ENCODE data around the gene IQGAP2.
A peak's percentile ranks its signal among the peaks of the same experiment; 100 is the strongest.
"Not testable (repeated sequence)": the region's sequence is repeated elsewhere in the genome, so short reads cannot be mapped to it uniquely, and the experiment has no call there.

The IQGAP2 gene

GRCh38 chr5:76544268-76544926 is 141.3 kb downstream of the IQGAP2 start:
- DNase-seq = peak; percentile 56

DNA sequence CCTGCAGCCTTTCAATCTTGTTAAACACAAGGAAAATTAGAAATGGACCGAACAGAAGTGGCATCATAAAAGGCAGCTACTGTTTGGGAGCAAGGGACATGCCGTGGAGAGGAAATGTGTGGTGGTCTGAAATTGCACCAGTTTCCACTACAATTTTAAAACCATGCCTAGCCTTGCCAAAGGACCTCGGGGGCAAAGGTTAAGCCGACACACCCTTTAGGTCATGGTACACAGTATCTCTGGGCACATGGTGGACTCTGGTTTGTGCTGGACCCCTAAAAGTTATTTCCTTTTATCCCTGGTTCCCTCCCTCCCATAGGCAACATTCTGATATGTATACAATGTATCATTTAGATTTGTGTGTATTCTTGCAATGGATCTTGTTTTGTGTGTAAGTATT is 142.1 kb downstream of the IQGAP2 start:
- DNase-seq = no peak

DNA sequence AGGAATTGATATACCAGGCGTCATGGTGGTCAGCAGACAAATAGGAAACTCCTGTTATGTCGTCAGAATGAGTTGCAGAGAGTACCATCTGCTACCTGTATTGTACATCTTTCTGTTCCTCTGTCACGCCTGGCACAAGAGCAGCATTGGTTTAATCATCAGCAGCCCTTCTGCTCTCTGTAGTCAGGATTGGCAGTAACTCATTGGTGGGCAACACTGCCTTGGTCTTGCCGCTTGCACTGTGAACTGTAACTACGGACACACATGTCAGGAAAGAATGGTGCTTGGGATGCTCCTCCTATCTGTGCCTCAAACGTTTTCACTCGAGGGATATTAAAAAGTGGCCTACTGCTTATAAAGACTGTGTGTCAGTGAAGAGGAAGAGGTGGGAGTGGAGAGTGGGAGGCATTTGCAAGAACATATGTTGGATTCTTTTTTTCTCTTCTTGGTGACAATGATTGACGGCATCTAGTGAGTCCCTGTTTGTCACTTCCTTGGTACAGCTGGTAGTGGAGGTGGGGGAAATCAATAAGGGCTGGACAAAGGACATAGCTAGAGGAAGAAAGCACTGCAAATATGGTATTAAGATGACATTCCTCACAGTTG is 143.5 kb downstream of the IQGAP2 start:
- no peak for DNase-seq

DNA sequence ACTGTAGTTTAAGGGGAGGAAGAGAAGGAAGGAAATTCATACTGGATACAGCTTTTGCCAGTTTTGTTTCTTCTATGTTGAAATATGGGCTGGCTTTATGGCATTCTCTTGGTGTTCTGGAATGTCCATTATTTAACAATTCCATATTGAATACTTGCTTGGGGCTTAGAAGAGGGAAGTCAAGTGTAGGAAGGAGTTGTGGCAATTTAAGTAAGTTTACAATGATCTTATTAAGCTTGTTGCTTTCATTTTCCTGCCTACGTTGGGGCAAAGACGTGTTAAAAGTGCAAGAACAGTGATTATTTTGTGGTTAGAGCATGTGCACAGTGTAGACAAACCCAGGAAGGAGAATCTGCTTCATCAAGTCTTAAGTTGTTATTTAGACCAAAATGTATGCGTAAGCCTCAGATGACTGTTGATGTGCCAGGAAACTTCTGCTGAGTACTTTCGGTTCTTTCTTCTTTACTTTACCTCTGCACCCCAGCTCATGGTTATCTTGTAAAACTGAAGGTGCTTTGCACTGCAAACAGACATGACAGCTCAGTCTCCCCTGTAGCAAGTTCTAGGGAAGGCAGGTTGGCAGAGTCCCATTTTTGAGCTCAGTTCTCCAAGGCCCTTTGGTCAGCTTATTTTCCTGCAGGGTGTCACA is 144.3 kb downstream of the IQGAP2 start:
- peak; percentile 76 for DNase-seq

GRCh38 chr5:76547891-76548524 is 144.9 kb downstream of the IQGAP2 start:
- no peak for DNase-seq

- DNase-seq = no peak
These were observed 145.6 kb downstream of the IQGAP2 start for GRCh38 chr5:76548525-76549229.

DNA sequence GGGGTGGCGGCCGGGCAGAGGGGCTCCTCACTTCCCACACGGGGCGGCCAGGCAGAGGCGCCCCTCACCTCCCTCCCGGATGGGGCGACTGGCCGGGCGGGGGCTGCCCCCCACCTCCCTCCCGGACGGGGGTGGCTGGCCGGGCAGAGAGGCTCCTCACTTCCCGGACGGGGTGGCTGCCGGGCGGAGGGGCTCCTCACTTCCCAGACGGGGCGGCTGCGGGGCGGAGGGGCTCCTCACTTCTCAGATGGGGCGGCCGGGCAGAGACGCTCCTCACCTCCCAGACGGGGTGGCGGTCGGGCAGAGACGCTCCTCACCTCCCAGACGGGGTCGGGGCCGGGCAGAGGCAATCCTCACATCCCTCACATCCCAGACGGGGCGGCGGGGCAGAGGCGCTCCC is 147.8 kb downstream of the IQGAP2 start:
- not testable (repeated sequence) for DNase-seq

DNA sequence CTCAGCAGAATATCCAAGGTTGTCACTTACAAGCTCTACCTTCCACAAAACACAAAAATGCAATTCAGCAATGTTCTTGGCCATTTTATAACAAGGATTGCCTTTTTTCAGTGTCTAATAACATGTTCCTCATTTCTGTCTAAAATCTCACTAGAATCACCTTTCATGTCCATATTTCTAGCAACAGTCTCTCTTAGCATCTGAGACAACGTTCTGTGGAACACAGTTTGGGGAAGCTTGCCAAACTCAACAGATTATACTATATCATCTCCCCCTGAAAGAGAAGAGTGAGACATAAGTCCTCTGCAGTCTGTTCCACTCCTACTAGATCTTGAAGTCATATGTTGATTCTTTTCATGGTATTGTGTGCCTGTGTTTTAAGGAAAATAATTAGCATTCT is 149.5 kb downstream of the IQGAP2 start:
- DNase-seq = no peak

DNA sequence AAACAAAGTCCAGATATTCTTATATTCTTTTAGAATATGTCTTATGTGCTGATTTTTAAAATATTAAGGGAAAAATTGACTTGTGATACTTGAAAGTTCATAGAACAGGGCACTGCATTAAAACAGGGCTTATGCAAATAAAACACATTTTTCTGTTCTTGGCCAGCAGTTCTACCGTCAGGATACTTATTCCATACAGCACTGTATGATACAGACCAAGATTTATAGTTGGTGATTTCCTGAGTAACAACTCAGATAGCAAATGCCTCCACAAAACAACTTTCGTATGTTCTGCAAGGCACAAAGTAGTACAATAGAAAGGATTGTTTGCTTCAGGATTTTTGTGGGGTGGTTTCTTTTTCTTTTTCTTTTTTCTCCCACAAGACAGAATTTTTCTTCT is 150.2 kb downstream of the IQGAP2 start:
- no peak for DNase-seq

- DNase-seq = no peak
These were observed 152.0 kb downstream of the IQGAP2 start for GRCh38 chr5:76555114-76555513.

DNA sequence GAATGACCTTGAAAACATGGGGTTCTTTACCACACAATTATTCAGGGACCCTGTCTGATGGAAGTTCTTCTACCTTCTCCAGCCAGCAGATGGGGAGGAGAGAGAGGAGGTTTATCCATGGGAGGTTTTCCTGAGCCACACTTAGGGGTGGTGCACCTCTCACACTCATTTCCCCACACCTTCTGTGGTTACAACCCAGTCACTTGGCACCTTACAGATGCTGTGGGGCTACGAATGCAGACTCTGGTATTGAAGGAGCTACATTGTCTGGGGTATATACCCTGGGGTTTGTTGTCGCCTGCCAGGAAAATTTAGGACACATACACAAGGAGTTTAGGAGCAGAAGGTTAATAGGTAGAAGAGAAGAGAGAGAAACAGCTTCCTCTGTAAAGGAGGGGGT is 152.6 kb downstream of the IQGAP2 start:
- no peak for DNase-seq

DNA sequence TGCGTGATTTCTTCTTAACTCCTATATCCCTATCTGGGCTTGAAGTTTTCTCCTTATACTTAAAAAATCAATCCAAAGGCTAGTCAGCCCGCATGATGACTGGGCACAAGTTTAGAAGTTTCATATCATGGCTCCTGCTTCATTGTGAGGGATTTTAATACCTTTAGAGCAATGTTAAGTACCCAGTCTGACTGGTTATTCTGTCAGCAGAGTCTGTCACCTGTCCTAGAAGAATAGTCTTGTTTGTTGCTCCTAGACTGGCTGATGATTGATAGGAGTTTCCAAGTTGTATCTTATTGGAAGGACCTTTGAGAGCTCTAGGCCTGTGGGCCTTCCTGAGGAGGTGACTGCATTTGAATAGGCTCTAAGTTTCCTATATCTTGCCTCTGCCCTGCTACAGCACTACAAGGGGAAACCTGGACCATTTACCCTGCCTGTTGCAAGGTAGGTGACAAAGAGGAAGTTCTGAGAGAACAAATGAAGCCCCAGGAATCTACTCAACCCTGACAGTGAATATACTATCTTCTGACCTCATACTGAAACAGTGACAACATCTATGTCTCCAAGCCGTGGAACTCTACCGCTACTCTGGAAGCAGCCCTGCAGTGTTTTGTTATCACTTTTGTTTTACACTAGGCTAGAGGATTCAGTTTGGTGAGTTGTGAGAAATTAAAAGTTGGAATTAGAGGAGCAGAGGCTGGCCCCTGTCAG is 153.6 kb downstream of the IQGAP2 start:
- no peak for DNase-seq

GRCh38 chr5:76560952-76561891 is 158.1 kb downstream of the IQGAP2 start:
- no peak for DNase-seq

DNA sequence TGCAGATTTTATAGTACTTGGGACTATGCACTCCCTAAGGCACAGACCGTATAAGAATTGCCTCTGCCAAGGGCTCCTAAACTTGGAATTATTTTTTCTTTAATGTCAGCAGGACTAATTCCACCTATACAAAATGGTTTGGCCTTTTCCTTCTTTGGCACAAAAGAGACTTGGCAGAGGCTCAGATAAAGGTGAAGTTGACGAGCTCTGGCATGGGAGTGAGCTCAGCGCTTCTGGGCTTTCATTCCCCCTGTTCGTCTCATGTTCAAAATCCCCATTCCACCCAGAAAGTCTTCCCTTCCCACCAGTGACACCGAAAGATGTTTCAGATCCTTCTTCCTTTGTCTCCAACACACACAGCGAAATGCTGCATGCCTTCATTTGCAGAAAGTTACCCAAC is 158.9 kb downstream of the IQGAP2 start:
- no peak for DNase-seq

- DNase-seq = no peak
These were observed 161.9 kb downstream of the IQGAP2 start for GRCh38 chr5:76565009-76565408.

DNA sequence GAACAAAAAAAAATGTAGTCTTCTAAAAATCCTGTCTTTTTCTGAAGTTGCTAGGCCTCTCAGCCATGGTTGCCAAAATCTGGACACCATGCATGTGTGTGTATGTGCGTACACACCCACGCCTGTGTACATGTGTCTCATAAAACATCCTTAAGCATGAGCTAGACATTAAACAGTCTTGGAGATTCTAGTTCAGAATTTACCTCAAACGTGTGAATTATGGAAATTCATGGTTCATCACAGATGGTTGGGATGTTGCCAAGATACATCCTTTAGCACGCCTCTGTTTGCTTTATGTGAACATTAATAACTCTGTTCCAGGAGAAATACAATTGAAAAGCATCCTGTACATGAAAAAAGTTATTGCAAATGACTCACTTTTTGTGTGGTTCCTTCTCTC is 167.1 kb downstream of the IQGAP2 start:
- no peak for DNase-seq

DNA sequence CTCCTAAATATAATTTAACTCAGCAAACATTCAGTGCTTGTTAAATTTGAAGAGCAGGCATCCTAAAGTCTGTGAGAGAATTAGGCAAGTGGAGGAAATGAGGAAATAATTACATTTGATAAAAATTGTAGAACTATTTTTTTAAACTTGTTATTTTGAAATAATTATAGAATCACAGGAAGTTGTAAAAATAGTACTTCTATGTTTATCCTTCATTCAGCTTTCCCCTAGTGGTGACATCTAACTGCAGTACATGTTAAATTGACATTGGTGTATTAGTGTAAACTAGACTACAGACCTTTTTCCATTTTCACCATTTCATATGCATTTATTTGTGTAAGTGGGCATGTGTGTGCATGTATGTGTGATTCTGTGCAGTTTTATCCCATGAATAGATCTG is 168.5 kb downstream of the IQGAP2 start:
- DNase-seq = peak; percentile 28

DNA sequence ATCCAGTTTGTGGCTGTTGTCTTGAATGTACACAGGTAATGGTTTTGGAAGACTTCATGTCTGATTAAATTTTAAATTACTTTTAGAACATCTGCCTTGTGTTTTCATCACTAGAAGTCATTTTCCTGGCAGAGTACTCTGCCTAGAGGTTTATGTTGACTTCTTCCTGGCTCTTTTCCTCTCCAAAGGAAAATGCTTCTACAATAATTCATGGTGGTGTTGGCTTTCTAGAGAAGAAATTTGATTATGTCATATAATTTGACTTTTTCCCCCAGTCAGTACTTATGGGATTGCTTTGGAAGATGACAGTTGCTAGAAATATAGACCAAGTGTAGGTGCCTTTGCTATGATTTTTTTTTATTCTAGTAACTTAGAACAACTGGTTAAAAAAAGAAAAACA is 173.4 kb downstream of the IQGAP2 start:
- DNase-seq = no peak

GRCh38 chr5:76576996-76577395 is 173.9 kb downstream of the IQGAP2 start:
- DNase-seq = no peak

- peak; percentile 39 for DNase-seq
These were observed 176.3 kb downstream of the IQGAP2 start for GRCh38 chr5:76579166-76579937.

GRCh38 chr5:76580981-76581380 is 177.9 kb downstream of the IQGAP2 start:
- DNase-seq = no peak
